GM18909 (cell line): Measurements from ENCODE around the gene CHRNA5.
A peak's percentile ranks its signal among the peaks of the same experiment; 100 is the strongest.
"Not testable (repeated sequence)": the region's sequence is repeated elsewhere in the genome, so short reads cannot be mapped to it uniquely, and the experiment has no call there.

Source experiments
- ATAC-seq: cut with Tn5 transposase; IDR thresholded peaks from one replicate; pipeline ENCODE4 v1.9.1; 2021; ENCODE audit warnings: mild to moderate bottlenecking; ENCODE audit not compliant: unreplicated experiment, poor library complexity

The CHRNA5 gene

DNA sequence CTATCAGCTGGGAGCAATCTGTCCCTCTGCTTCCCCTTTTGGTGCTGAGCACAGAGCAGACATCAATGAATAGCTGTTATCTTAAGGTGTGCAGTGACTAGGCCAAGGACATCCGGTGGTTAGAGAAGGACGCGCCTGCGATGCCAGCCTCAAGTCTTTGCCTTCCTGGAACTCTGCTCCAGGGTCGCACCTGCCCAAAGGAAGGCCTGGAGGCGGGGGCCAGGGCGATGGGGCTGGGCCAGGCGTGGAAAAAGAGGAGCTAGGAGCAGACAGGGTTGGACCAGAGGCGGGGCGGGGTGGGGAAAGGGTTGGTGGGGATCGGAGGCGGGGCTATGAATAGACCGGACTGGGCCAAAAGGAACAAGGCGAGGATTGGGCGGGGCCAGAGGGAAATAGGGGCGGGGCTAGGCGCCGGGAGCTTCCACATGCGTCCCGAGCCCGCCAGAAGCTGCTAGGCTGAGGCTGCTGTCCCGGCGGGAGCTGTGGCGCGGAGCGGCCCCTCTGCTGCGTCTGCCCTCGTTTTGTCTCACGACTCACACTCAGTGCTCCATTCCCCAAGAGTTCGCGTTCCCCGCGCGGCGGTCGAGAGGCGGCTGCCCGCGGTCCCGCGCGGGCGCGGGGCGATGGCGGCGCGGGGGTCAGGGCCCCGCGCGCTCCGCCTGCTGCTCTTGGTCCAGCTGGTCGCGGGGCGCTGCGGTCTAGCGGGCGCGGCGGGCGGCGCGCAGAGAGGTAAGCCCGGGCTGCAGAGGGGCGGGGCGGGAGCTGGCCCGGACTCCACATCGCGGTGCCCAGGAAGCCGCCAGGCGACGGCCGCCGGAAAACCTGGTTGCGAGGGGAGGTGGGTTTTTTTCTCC is at the start of gene CHRNA5:
Gene CHRNA5, plus strand, starts transcription at position 424 of the 854 bp plus-strand sequence. Its CDS starts 200 bp downstream, at position 624.
- no peak for ATAC-seq

DNA sequence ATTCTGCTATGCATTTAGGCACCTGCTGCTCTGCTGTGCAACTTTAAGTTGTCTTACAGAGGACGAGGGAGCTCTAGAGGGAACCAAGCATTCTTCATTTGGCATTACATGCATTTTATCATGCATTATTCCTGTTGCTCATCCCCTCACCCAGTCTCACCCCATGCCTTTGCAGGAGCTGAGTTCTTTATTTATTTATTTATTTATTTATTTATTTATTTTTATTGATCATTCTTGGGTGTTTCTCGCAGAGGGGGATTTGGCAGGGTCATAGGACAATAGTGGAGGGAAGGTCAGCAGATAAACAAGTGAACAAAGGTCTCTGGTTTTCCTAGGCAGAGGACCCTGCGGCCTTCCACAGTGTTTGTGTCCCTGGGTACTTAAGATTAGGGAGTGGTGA is 45.3 kb upstream of the CHRNA5 start:
- ATAC-seq = not testable (repeated sequence)

DNA sequence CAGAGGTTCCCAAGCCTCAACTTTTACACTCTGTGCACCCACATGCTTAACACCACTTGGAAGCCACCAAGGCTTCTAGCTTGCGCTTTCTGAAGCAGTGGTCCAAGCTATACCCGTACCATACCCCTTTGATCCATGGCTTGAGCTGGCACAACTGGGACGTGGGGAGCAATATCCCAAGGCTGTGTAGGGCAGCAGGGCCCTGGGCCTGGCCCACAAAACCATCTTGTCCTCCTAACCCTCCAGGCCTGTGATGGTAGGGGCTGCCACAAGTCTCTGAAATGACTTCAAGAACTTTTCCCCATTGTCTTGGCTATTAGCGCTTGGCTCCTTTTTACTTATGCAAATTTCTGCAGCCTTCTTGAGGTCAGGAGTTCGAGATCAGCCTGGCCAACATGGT is 41.1 kb upstream of the CHRNA5 start:
- no peak for ATAC-seq

DNA sequence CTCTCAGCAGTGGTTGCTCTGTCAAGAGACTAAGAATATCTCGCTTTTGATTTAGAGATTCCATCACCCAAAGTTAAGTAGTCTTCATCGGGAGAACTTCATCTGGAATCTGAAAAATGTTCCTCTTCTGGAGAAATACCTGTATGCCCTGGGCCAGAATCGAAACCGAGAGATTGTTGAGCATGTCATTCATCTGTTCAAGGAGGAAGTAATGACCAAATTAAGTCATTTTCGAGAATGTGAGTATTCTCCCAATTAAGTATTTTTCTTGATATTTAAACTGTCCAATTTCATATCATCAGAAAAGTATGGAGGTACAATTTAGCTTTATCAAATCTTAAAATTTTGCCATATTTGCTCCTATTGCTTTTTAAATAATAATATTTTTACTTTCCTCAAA is 38.0 kb upstream of the CHRNA5 start:
- ATAC-seq = no peak

DNA sequence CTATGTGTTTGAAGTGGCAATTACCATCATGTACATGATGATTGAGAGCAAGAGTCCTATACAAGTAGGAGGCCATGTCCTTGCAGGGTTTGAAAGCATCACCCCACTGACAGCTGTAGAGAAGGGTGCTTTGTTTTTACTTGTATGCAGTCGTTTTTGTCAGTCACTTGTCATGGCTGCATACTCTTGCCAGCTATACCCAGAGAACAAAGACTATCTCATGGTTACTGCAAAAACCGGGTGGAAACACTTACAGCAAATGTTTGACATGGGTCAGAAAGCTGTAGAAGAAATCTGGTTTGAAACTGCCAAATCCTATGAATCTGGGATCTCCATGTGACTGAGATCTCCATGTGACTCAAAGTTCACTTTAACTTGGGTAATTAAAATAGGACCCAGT is 32.0 kb upstream of the CHRNA5 start:
- no peak for ATAC-seq

DNA sequence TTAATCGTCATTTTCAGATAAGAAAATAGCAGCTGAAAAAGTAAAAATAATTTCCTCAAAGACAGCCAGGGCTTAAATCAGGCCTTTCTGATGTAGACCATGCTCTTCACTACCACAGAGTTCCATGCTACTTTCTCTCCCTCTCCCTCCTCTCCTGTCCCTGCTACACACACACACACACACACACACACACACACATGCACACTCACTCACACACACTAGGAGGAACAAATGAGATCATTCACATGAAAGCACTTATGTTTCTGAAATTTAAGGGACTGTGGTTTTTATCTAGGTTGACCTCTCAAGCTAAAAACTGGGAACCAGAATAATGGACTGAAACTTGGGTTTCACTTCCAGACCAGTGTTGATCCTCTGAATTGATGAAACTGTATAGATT is 29.2 kb upstream of the CHRNA5 start:
- no peak for ATAC-seq

DNA sequence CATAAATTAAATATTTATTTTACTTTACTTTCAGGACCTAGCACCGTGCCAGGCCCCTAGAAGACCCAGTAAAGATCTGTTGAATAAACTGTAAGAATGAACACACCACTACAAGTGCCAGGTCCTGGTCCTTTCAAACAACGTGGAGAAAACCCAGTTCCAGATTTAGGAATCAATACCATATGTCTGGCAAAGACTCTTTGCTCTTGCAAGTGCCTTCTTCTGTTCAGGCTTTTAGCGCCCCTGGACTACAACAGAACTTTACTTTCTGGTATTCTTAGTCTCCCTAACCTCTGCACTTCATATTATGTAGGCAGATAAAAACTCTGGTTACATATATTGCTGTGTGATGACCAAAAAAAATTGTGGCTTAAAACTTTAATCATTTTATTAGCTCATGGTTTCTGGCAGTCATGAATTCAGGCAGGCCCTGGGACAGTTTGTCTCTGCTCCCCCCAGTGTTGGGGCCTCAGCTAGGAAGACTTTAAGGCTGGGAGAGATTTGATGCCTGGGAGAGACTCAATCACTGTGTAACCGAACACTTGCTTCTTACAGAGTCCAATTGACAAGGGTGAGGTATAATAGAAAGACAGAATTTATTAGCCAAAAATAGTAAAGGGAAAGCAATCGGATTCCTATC is 27.9 kb upstream of the CHRNA5 start:
- ATAC-seq = no peak

DNA sequence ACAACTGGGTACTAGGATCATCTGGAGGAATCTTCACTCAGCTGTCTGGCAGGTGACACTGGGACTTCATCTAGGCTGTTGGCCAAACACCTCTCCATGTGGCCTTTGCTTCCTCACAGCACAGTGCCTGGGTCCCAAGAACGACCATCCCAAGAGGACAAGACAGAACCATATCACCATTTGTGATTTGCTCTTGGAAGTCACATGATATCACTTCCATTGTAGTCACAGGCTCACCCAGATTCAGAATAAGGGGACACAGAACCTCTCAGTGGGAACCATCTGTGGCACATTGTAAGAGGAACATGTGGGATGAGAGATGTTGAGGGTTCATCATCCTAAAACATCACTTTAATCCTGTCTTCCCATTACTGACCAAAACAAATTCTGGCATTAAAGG is 27.0 kb upstream of the CHRNA5 start:
- ATAC-seq = no peak

DNA sequence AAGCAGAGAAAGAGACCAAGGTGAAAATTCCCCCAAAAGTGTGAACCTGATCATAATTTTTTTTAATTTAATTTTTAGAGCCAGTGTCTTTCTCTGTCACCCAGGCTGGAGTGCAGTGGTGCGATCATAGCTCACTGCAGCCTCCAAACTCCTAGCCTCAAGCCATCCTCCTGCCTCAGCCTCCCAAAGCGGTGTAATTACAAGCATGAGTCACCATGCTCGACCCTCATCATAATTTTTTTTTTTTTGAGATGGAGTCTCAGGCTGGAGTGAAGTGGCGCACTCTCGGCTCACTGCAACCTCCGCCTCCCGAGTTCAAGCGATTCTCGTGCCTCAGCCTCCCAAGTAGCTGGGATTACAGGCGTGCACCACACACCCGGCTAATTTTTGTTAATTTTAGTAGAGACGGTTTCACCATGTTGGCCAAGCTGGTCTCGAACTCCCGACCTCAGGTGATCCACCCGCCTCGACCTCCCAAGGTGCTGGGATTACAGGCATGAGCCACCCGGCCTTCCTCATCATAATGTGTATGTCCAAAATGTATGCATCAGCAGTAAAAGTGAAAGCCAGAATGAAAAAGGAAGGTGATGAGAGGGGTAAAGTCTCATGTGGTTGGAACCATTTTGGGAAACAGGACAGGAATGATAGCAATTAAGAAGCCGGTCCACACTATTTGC is 25.7 kb upstream of the CHRNA5 start:
- peak; percentile 14 for ATAC-seq

DNA sequence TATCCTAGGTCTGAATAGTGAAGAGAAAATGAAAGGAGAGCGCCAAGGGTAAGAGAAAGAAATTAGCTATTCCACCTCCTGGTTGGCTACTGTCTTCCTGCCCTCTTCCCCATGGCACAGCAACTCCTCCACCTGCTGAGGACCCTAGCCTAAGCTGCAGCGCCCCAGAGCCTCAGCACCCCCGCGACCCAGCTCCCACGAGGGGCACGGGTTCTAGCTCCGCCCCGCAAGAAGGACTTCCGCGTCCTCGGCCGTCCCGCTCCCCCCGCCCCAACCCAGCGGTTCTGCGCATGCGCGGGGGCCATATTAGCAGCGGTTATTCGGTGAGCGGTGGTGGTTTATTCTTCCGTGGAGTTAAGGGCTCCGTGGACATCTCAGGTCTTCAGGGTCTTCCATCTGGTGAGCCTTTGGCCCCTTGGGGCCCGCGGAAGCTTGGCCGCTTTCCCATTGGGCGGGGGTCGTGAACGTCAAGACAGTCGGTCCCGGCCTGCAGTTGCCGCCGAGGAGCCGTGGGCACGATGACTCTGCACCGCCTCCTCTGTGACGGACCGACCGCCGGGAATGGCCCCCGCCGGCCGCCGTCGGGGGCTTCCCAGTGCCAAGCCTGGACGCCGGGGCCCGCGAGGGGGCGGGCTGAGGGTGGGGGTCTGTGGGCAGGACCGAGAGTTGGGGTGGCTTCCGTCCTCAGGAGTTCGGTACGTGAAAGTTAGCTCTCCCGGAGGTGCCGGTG is 25.0 kb upstream of the CHRNA5 start, which contains the start of gene PSMA4:
Gene PSMA4, plus strand, starts transcription at position 304 of the 730 bp plus-strand sequence. CDS start 1,484 bp downstream, outside the sequence.
- ATAC-seq = peak; percentile 77

DNA sequence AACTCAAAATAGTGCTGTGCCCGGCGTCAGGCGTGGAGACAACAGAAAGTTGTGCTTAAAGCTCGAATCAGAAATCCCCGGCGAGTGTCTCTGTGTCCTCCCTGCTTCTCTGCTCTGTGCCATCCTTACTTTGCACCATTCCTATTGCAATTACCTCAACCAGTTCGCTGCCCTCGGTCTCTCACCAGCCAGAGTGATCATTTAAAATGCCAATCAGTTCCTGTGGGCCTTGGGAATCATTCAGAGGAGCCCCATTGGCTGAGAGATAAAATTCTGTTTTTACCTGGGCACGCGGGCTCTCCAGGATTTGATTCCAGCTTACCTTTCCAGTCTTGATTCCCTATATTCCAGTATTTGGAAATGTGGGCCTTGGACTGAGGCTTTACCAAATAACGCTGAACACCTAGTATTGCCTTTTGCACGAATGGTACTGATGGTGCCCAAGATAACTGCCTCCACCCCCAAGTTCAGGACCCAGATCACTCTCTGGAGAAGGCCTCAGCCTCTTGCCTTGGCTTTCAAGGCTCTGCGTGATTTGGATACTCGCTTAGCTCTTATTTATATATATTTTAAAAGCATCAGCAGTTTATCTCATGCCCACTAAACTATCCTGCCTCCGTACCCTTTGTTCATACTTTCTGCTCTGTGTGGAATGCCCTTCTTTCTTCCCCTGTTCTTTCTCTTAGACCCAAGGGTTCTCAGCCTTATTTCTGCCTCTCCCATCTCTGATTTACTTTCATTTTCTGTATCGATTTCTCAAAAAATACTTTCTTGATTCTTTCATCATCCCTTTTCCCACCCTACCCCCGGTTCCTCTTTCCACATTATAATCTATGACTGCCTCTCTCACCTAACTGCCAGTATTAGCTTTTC is 24.2 kb upstream of the CHRNA5 start:
- no peak for ATAC-seq

DNA sequence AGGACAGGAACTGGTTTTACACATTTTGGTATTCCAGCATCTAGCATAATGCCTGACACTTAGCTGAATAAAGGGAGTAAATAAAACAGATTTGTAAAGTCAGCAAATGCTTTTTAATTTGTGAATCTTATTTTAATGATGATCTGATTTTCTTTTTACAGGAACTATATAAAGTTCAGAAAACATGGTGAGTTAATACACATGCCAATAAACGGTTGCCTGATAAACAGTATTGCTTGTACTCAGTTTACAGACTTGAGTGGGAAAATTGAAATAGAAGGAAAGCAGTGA is 23.6 kb upstream of the CHRNA5 start:
- ATAC-seq = no peak

DNA sequence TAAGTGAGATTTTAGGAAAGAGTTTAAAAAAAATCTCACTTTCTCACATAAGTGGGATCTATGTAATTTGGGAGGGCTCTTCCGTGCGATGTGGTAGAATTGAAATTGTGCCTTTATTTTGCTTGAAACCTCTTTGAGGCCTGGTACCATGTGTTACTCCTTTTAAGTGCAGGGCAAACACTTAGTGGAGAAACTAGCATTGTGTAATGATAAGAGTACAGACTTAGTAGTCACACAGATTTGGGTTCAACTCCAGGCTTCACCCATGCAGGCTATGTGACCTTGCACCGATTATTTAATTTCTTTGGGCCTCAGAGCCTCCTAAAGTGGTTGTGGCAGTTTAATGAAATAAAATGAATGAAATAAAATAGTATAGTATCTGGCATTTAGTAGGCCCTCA is 22.7 kb upstream of the CHRNA5 start:
- ATAC-seq = no peak

DNA sequence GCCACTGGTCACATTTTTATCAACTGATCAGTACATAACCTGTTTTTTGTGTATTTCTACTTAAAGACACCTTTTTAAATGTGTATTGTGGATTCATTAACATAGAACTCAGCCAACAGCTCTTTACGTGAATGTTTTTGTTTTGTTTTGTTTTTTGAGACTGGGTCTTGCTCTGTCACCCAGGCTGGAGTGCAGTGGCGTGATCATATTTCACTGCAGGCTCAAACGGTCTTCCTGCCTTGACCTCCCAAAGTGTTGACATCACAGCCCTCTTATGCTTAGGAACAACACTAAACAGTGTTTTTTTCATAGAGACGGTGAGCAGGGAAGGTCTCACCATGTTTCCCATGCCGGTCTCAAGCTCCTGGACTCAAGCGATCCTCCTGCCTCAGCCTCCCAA is 15.1 kb upstream of the CHRNA5 start:
- ATAC-seq = no peak

DNA sequence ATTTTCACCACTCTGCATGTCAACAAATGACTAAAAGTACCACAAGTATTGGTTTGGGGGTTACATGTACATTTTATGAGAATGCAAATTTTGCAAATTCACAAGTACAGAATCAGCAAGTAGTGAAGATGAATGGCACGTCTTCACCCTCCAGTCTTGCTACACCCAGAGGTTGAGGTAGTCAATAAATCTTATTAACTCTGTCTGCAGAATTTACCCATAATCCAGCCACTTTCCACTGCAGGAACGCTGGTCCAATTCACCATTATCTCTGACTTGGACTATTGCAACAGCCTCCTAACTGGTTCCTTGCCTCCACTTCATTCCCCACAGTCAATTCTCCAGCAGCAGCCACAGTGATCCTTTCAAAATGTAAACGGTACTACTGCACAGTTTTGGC is 14.5 kb upstream of the CHRNA5 start:
- ATAC-seq = no peak

DNA sequence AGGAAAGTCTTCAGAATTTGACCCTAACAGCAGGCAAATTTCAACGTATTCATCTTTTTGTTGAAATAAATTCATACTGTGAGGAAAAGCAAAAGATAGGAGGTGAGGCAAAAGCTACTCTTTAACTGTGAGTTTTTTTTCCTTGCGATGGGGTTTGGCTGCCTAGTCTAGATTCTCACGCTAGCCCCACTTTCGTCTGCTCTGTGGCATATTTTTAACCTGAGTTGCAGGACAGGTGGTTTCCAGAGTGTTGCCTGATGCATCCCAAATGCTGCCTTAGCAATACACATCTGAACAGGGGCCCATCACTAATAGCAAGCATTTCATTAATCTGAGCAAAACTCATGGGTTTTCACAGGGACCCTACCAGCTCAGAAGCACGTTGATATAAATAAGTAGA is 13.4 kb upstream of the CHRNA5 start:
- no peak for ATAC-seq

DNA sequence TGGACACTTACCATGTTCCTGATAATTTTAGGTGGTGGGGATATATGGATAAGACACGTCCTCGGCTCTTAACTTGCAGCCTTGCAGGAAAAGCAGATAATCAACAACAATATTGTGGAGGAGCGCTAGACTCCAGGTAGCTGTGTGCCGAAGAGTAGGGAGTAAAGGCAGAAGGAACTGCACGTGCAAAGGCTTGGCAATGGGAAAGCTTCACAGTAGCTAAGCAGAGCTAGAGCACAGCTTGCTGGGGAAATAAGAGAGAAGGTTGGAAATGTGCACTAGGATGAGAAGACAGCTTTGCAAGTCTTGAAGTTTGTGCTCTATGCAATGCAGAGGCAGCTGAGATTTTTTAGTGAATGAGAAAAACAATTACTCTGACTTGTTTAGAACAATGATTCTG is 12.7 kb upstream of the CHRNA5 start:
- ATAC-seq = no peak

DNA sequence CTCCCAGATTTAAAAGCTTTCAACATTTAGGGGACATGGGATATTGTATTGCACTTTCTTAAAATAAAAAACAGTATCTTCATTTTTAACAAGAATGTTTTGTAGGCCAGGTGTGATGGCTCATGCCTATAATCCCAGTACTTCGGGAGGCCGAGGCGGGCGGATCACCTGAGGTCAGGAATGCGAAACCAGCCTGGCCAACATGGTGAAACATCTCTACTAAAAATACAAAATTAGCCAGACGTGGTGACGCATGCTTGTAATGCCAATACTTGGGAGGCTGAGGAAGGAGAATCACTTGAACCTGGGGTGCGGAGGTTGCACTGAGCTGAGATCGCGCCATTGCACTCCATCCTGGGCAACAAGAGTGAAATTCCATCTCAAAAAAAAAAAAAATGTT is 5.1 kb upstream of the CHRNA5 start:
- ATAC-seq = not testable (repeated sequence)

DNA sequence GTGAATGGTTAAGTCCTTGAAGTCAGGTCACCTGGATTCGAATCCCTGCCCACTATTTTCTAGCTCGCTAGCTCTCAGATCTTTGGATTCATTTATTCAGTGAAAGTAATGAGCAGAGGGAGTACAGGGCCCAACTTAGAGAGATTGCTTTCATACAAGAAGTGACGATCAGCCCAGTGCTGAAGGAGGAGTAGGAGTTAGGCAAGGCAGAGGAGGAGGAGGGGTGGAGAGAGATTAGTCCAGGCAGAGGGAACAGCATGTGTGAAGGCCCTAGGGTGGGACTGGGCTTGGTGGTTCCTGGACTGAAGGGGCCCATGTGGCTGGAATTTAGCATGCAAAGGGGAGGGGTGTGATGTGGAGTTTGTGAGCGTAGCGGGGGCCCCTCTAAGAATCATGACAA is 3.8 kb upstream of the CHRNA5 start:
- ATAC-seq = no peak

DNA sequence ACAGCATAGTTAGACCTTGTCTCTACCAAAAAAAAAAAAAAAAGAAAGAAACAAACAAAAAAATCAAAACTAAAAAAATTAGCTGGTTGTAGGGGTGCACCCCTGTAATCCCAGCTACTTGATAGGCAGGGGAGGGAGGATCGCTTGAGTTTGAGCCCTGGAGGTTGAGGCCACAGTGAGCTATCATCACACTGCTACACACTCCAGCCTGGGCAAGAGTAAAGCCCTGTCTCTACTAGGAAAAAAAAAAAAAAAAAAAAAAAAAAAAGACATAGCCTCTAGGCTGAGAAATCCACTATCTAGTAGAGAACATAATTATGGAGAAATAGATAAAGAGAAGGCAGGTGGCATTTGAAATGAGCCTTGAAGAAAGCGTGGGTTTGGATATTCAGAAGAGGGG is 2.2 kb upstream of the CHRNA5 start:
- no peak for ATAC-seq
